ENCODE data around the gene ATP6V0A1.
"Not testable (repeated sequence)": the region's sequence is repeated elsewhere in the genome, so short reads cannot be mapped to it uniquely, and the experiment has no call there.

ATP6V0A1 gene

GRCh38 chr17:42458497-42459255 is at the start of gene ATP6V0A1:
Gene ATP6V0A1 (plus strand): TSS chr17:42458878. CDS start chr17:42460895, 2,017 bp downstream.
- peak; percentile 74 to 96 for DNase-seq

GRCh38 chr17:42409523-42410318 is 49.0 kb upstream of the ATP6V0A1 start:
- no peak for DNase-seq

- DNase-seq, result no peak
Measured at GRCh38 chr17:42410319-42410685, 48.4 kb upstream of the ATP6V0A1 start.

GRCh38 chr17:42411361-42411760 is 47.3 kb upstream of the ATP6V0A1 start:
- DNase-seq, result no peak

- DNase-seq, result no peak
Measured at GRCh38 chr17:42411905-42412679, 46.6 kb upstream of the ATP6V0A1 start.

- DNase-seq, result no peak
Measured at GRCh38 chr17:42413464-42414040, 45.1 kb upstream of the ATP6V0A1 start.

- no peak for DNase-seq
Measured at GRCh38 chr17:42414704-42415409, 43.8 kb upstream of the ATP6V0A1 start.

GRCh38 chr17:42417981-42418380 is 40.7 kb upstream of the ATP6V0A1 start:
- DNase-seq, result not testable (repeated sequence)

- DNase-seq, result no peak
Measured at GRCh38 chr17:42421136-42421506, 37.6 kb upstream of the ATP6V0A1 start.

- DNase-seq, result no peak
Measured at GRCh38 chr17:42421507-42422338, 37.0 kb upstream of the ATP6V0A1 start.

- peak in 1 of 2 experiments; percentile 50 for DNase-seq
Measured at GRCh38 chr17:42422412-42422957, 36.2 kb upstream of the ATP6V0A1 start.

GRCh38 chr17:42422958-42423712 is 35.5 kb upstream of the ATP6V0A1 start, which contains the start of gene CAVIN1:
Gene CAVIN1 (minus strand): TSS chr17:42423256. CDS start chr17:42423097, 159 bp downstream.
- DNase-seq, result peak in 1 of 2 experiments; percentile 50

- no peak for DNase-seq
Measured at GRCh38 chr17:42423766-42424165, 34.9 kb upstream of the ATP6V0A1 start.

- no peak for DNase-seq
Measured at GRCh38 chr17:42424991-42425610, 33.6 kb upstream of the ATP6V0A1 start.

GRCh38 chr17:42428141-42428944 is 30.3 kb upstream of the ATP6V0A1 start:
- peak; percentile 31 to 55 for DNase-seq

GRCh38 chr17:42429726-42430447 is 28.8 kb upstream of the ATP6V0A1 start:
- no peak for DNase-seq

- no peak for DNase-seq
Measured at GRCh38 chr17:42431758-42432161, 26.9 kb upstream of the ATP6V0A1 start.

GRCh38 chr17:42436391-42436790 is 22.3 kb upstream of the ATP6V0A1 start:
- no peak for DNase-seq
